PFSK-1 (cell line): ENCODE data around the gene SPATA31C2.

Source experiments
- FOXP2 ChIP-seq: optimal IDR thresholded peaks from 2 replicates; pipeline ENCODE3; 2011; ENCODE audit warnings: borderline replicate concordance, control low read depth, inconsistent platforms; ENCODE audit not compliant: insufficient read depth; ENCODE audit errors: extremely low read length, extremely low read depth
- POLR2AphosphoS5 ChIP-seq: IDR thresholded peaks from 2 replicates; pipeline ENCODE4 v1.6.1; 2012; ENCODE audit warnings: low read depth, mild to moderate bottlenecking, control low read depth, low read length, moderate library complexity
- REST ChIP-seq, 2 experiments: IDR thresholded peaks; 2 replicates each; pipeline versions ENCODE4 v1.6.1 to v1.8.0; 2011 to 2012; ENCODE audit warnings: low read depth in 2 of 2, low read length in 2 of 2, control low read depth in 1 of 2, inconsistent platforms in 1 of 2, mild to moderate bottlenecking in 1 of 2, moderate library complexity in 1 of 2; ENCODE audit not compliant: insufficient read depth in 1 of 2
- SIN3A ChIP-seq: IDR thresholded peaks from 2 replicates; pipeline ENCODE4 v1.6.1; 2012; ENCODE audit warnings: mild to moderate bottlenecking, low read length, moderate library complexity, borderline replicate concordance; ENCODE audit not compliant: insufficient read depth
- TAF1 ChIP-seq: IDR thresholded peaks from 2 replicates; pipeline ENCODE4 v1.6.1; 2012; ENCODE audit warnings: low read length, control low read depth, borderline replicate concordance; ENCODE audit not compliant: insufficient read depth

SPATA31C2 gene

GRCh38 chr9:88174324-88174723 is 36.0 kb upstream of the SPATA31C2 start:
- TF ChIP-seq POLR2AphosphoS5 (no peak), SIN3A (no peak), FOXP2 (no peak), TAF1 (no peak), REST (IDR thresholded peaks at IDR 0.05; ENCODE audit: insufficient read depth in 1 of 2, low read depth in 2 of 2, low read length in 2 of 2) (no peak)

GRCh38 chr9:88173378-88173999 is 35.2 kb upstream of the SPATA31C2 start:
- TF ChIP-seq FOXP2: no peak
- TF ChIP-seq POLR2AphosphoS5: no peak
- no peak for TF ChIP-seq SIN3A
- TF ChIP-seq TAF1: no peak
- no peak for TF ChIP-seq REST (IDR thresholded peaks at IDR 0.05; ENCODE audit: insufficient read depth in 1 of 2, low read depth in 2 of 2, low read length in 2 of 2)

- no peak for TF ChIP-seq POLR2AphosphoS5
- no peak for TF ChIP-seq FOXP2
Observed at GRCh38 chr9:88169700-88170099, 31.4 kb upstream of the SPATA31C2 start.

DNA sequence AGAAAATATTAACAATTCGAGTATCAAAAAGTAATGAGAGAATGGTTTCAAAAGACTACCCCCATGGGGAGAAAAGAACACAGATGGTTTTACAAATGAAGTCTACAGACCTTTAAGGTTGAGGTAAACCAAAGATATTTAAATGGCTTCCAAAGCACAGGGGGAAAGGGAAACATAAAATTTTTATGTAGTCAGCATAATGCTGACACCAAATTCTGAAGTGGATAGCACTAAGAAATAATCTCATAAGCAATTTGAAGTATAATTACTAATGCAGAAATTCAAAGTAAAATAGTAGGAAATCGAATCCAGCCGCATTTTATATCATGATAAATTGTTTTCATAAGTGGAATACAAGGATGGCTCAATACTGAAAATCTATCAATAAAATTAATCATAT is 30.3 kb upstream of the SPATA31C2 start:
- no peak for TF ChIP-seq FOXP2
- no peak for TF ChIP-seq TAF1
- no peak for TF ChIP-seq SIN3A
- no peak for TF ChIP-seq POLR2AphosphoS5
- no peak for TF ChIP-seq REST (IDR thresholded peaks at IDR 0.05; ENCODE audit: insufficient read depth in 1 of 2, low read depth in 2 of 2, low read length in 2 of 2)

DNA sequence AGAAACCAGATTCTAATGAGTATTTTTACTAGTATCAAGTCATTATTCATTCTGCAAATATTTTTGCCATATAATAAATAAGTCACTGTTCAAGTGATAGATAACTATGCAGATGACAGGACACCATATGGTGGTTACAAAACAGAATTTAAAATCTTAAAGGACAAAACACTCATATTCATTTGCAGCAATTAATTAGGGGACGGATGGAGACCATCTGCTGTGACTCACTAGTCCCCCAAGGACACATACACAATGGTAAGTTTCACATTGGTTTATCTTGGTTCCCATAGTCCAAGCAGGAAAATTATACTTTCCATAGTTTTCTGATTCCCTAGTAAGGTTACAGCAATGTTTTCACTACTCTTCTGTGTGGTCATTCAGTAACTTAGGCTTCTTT is 28.4 kb upstream of the SPATA31C2 start:
- TF ChIP-seq FOXP2: no peak
- TF ChIP-seq REST (IDR thresholded peaks at IDR 0.05; ENCODE audit: insufficient read depth in 1 of 2, low read depth in 2 of 2, low read length in 2 of 2): no peak
- no peak for TF ChIP-seq POLR2AphosphoS5
- no peak for TF ChIP-seq SIN3A
- TF ChIP-seq TAF1: no peak
